ENCODE data around the gene MESD.
A peak's percentile ranks its signal among the peaks of the same experiment; 100 is the strongest.

MESD gene

GRCh38 chr15:80982205-80982604 lies 7.4 kb downstream of the MESD start:
- H3K9me3 ChIP-seq, result no peaks in the 10 kb centered on the region
- TF ChIP-seq CTCF (IDR thresholded peaks at IDR 0.05), result no peak
- no peak overlapping the region for H3K4me3 ChIP-seq (ENCODE audit: low read depth in 1 of 2, low read length in 1 of 2)
- peaks cover 15 to 19% of the 10 kb centered on the region in 2 experiments for H3K4me1 ChIP-seq (ENCODE audit: control insufficient read depth in 1 of 2, insufficient read depth in 1 of 2, low read depth in 1 of 2, low read length in 1 of 2)
- peak overlapping the region; percentile 45 for H3K27ac ChIP-seq
- peaks cover 35% of the 10 kb centered on the region for H3K36me3 ChIP-seq
- H3K27me3 ChIP-seq, result no peaks in the 10 kb centered on the region

DNA sequence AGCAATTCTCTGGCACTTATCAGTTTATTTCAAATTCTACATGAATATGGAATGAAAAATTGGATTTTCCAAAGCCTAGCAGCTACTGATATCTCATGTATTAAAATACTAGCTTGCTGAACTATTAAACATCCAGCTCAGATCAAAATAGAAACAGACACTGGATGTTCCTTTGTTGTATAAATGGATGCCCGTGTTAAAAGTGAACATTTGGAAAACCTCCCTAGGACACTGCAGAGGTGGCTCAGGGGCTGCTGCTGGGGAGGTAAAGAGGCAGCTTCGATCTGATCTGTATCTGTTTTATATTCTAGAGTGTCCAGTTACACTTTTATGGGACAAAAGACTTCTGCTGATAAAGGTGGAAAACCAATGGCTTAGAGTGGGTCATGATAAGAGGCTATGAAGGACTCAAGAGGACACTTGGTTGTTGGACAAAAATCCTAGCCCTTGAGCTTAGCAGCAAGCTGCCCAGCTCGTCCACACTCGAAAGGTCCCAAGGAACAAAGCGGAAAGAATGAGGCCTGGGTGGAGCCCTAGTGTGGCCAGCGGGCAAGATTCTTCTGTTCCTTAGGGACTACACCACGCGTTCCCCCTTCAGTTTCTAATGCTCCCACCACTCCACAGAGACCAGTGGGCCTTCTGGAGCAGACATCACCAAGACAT lies 9.9 kb downstream of the MESD start:
- no peaks in the 10 kb centered on the region for H3K27me3 ChIP-seq
- H3K4me1 ChIP-seq (ENCODE audit: control insufficient read depth in 1 of 2, insufficient read depth in 1 of 2, low read depth in 1 of 2, low read length in 1 of 2), result peaks cover 8 to 10% of the 10 kb centered on the region in 2 experiments
- H3K4me3 ChIP-seq (ENCODE audit: low read depth in 1 of 2, low read length in 1 of 2), result no peak overlapping the region
- no peak overlapping the region for H3K27ac ChIP-seq
- peaks cover 49% of the 10 kb centered on the region for H3K36me3 ChIP-seq
- H3K9me3 ChIP-seq, result no peaks in the 10 kb centered on the region
- no peak for TF ChIP-seq CTCF (IDR thresholded peaks at IDR 0.05)

GRCh38 chr15:80978685-80979329 lies 10.8 kb downstream of the MESD start:
- Histone ChIP-seq H3K36me3 (peaks cover 51% of the 10 kb centered on the region), H3K9me3 (no peaks in the 10 kb centered on the region), H3K4me3 (ENCODE audit: low read depth in 1 of 2, low read length in 1 of 2) (no peak overlapping the region), H3K27me3 (no peaks in the 10 kb centered on the region), H3K27ac (no peak overlapping the region), H3K4me1 (ENCODE audit: control insufficient read depth in 1 of 2, insufficient read depth in 1 of 2, low read depth in 1 of 2, low read length in 1 of 2) (peaks cover 0 to 5% of the 10 kb centered on the region in 2 experiments)
- TF ChIP-seq CTCF (IDR thresholded peaks at IDR 0.05), result no peak

GRCh38 chr15:80977627-80978036 lies 12.0 kb downstream of the MESD start:
- Histone ChIP-seq H3K27ac (no peak overlapping the region), H3K36me3 (peaks cover 60% of the 10 kb centered on the region), H3K27me3 (no peaks in the 10 kb centered on the region), H3K4me3 (ENCODE audit: low read depth in 1 of 2, low read length in 1 of 2) (no peak overlapping the region), H3K4me1 (ENCODE audit: control insufficient read depth in 1 of 2, insufficient read depth in 1 of 2, low read depth in 1 of 2, low read length in 1 of 2) (peaks cover 0 to 5% of the 10 kb centered on the region in 2 experiments), H3K9me3 (no peaks in the 10 kb centered on the region)
- no peak for TF ChIP-seq CTCF (IDR thresholded peaks at IDR 0.05)

- Histone ChIP-seq H3K36me3 (peaks cover 67% of the 10 kb centered on the region), H3K4me1 (ENCODE audit: control insufficient read depth in 1 of 2, insufficient read depth in 1 of 2, low read depth in 1 of 2, low read length in 1 of 2) (peaks cover 0 to under 1% of the 10 kb centered on the region in 2 experiments), H3K4me3 (ENCODE audit: low read depth in 1 of 2, low read length in 1 of 2) (no peak overlapping the region), H3K27ac (no peak overlapping the region), H3K27me3 (no peaks in the 10 kb centered on the region), H3K9me3 (no peaks in the 10 kb centered on the region)
- TF ChIP-seq CTCF (IDR thresholded peaks at IDR 0.05), result no peak
Observed at GRCh38 chr15:80976851-80977250, 12.8 kb downstream of the MESD start.
